ENCODE data around the gene GNG3.
"Not testable (repeated sequence)": the region's sequence is repeated elsewhere in the genome, so short reads cannot be mapped to it uniquely, and the experiment has no call there.

The GNG3 gene

GRCh38 chr11:62687508-62688396, 19.7 kb upstream of the GNG3 start:
- no peak for DNase-seq (ENCODE audit: low read depth)

GRCh38 chr11:62688491-62688890, 19.0 kb upstream of the GNG3 start:
- no peak for DNase-seq (ENCODE audit: low read depth)

- DNase-seq (ENCODE audit: low read depth) = peak; percentile 94
Observed at GRCh38 chr11:62689421-62690183, 17.9 kb upstream of the GNG3 start, which contains the start of gene LRRN4CL. Gene LRRN4CL (minus strand): TSS chr11:62689530. CDS start chr11:62688508, 1,022 bp downstream.

- DNase-seq (ENCODE audit: low read depth) = not testable (repeated sequence)
Observed at GRCh38 chr11:62693624-62694023, 13.9 kb upstream of the GNG3 start.

- no peak for DNase-seq (ENCODE audit: low read depth)
Observed at GRCh38 chr11:62694455-62695167, 12.9 kb upstream of the GNG3 start.

GRCh38 chr11:62702246-62702645, 5.2 kb upstream of the GNG3 start:
- no peak for DNase-seq (ENCODE audit: low read depth)

GRCh38 chr11:62703921-62704320, 3.6 kb upstream of the GNG3 start:
- DNase-seq (ENCODE audit: low read depth) = not testable (repeated sequence)

GRCh38 chr11:62705413-62705812, 2.1 kb upstream of the GNG3 start:
- no peak for DNase-seq (ENCODE audit: low read depth)

GRCh38 chr11:62705880-62706849, 1.3 kb upstream of the GNG3 start:
- DNase-seq (ENCODE audit: low read depth) = no peak

- no peak for DNase-seq (ENCODE audit: low read depth)
Observed at GRCh38 chr11:62706850-62707247, 627 bp upstream of the GNG3 start.

- DNase-seq (ENCODE audit: low read depth) = no peak
Observed at GRCh38 chr11:62708392-62708791, 916 bp downstream of the GNG3 start.

- no peak for DNase-seq (ENCODE audit: low read depth)
Observed at GRCh38 chr11:62708793-62709192, 1.3 kb downstream of the GNG3 start.

GRCh38 chr11:62709247-62710000, 1.9 kb downstream of the GNG3 start:
- peak; percentile 84 for DNase-seq (ENCODE audit: low read depth)

GRCh38 chr11:62710001-62710345, 2.5 kb downstream of the GNG3 start:
- no peak for DNase-seq (ENCODE audit: low read depth)

GRCh38 chr11:62712276-62712812, 4.9 kb downstream of the GNG3 start:
- no peak for DNase-seq (ENCODE audit: low read depth)

- no peak for DNase-seq (ENCODE audit: low read depth)
Observed at GRCh38 chr11:62712861-62713260, 5.4 kb downstream of the GNG3 start.

GRCh38 chr11:62713343-62713742, 5.9 kb downstream of the GNG3 start:
- DNase-seq (ENCODE audit: low read depth) = no peak

- DNase-seq (ENCODE audit: low read depth) = no peak
Observed at GRCh38 chr11:62715150-62716130, 8.0 kb downstream of the GNG3 start.

- DNase-seq (ENCODE audit: low read depth) = no peak
Observed at GRCh38 chr11:62716206-62716605, 8.7 kb downstream of the GNG3 start.

Data from GM04503 (cell line).